ENCODE measurements around the gene KRTCAP3.

Gene KRTCAP3, protein sequence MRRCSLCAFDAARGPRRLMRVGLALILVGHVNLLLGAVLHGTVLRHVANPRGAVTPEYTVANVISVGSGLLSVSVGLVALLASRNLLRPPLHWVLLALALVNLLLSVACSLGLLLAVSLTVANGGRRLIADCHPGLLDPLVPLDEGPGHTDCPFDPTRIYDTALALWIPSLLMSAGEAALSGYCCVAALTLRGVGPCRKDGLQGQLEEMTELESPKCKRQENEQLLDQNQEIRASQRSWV

DNA sequence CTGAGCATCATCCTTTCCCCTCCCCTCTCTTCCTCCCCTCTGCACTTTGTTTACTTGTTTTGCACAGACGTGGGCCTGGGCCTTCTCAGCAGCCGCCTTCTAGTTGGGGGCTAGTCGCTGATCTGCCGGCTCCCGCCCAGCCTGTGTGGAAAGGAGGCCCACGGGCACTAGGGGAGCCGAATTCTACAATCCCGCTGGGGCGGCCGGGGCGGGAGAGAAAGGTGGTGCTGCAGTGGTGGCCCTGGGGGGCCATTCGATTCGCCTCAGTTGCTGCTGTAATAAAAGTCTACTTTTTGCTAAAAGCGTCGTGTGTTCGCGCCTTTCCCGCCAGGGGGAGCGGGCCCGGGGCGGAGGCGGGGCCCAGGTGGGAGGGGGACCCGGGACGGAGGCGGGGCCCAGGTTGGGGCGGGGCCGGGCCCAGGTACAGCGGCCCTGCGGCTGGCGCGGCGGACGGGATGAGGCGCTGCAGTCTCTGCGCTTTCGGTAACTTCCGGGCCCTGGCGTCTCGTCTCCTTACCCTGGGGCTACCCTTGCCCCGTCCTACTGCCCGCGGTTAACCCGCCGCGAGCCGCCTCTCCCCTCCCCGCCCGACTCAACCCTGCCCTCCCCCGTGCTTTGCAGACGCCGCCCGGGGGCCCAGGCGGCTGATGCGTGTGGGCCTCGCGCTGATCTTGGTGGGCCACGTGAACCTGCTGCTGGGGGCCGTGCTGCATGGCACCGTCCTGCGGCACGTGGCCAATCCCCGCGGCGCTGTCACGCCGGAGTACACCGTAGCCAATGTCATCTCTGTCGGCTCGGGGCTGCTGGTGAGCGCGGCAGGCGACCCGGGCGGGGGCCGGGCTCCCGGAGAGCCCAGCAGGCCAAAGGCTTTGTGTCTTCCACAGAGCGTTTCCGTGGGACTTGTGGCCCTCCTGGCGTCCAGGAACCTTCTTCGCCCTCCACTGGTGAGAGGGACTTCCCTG, at the start of gene KRTCAP3:
TSS of gene KRTCAP3 (plus strand) at position 424 of the 962 bp plus-strand sequence. CDS start at position 456, 32 bp downstream.
- TF ChIP-seq GATA1 (IDR thresholded peaks at IDR 0.05; ENCODE audit: low read depth, low read length): no peak
- no peak for TF ChIP-seq POLR2A (IDR thresholded peaks at IDR 0.05; ENCODE audit: low read length)

DNA sequence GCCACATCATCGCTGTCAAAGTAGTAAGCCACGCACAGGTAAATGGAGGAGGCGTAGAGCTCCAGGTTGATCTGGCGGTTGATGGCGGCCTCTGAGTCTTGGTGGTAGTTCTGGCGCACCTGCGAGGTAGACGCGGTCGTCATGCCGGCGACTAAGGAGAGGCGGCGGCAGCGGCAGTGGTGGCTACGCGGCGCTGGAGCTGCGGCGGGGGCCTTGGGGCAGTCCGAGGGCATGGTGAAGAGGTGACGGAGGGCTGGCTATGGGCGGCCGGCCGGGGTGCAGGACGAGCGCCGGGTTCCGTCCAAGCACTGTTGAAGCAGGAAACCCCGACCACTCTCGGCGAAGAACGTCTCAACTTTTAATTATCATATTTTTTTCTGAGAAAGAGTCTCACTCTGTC, 49.0 kb upstream of the KRTCAP3 start:
- no peak for DNase-seq
- no peak for TF ChIP-seq POLR2A (IDR thresholded peaks at IDR 0.05; ENCODE audit: low read length)
- TF ChIP-seq GATA1 (IDR thresholded peaks at IDR 0.05; ENCODE audit: low read depth, low read length): no peak

More for the DNA sequence above, at the start of gene KRTCAP3:
- DNase-seq: peak; percentile 55 to 66

DNA sequence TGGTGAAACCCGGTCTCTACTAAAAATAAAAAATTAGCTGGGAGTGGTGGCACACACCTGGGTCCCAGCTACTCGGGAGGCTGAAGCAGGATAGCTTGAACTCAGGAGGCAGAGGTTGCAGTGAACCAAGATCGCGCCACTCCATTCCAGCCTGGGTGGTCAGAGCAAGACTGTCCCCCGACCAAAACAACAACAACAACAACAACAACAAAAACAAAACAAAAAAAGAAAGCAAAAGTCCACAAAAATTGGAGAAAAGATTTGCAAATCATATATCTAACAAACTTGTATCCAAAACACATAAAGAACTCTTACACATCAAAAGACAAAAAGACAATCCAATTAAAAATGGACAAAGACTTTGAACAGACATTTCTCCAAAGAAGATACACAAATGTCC, 43.2 kb upstream of the KRTCAP3 start:
- no peak for DNase-seq
- TF ChIP-seq GATA1 (IDR thresholded peaks at IDR 0.05; ENCODE audit: low read depth, low read length) (no peak), POLR2A (IDR thresholded peaks at IDR 0.05; ENCODE audit: low read length) (no peak)

DNA sequence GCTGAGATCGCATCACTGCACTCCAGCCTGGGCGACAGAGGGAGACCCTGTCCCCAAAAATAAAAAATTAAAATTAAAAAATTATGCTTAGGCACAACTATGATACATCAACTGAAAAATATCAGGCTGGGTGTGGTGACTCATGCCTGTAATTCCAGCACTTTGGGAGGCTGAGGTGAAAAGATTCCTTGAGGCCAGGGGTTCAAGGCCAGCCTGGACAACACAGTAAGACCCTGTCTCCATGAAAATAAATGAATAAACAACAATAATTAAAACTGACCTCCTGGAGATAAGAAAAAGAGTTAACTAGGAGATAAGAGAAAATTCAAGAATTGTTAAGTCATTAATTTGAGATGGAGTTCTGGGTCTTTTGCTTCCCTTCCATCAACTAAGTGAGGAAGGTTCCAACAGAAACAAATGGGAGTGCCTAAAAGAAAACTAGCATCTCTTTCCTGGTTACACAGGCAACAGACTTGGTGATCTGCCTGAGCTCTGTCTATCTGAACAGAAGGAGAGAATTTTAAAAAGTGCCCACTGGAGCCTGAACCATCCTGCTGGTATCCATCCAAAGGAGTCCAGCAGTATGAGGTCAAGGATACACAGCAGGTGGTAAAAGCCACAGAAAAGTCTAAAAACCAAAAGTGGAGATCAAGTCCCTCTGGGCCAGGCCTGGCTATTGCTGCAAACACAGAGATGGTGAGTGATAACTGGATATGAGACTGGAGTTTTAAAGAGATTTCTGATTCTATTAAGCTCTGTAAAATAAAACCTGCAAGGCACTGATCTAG, 41.6 kb upstream of the KRTCAP3 start:
- TF ChIP-seq POLR2A (IDR thresholded peaks at IDR 0.05; ENCODE audit: low read length) (no peak), GATA1 (IDR thresholded peaks at IDR 0.05; ENCODE audit: low read depth, low read length) (no peak)
- no peak for DNase-seq

DNA sequence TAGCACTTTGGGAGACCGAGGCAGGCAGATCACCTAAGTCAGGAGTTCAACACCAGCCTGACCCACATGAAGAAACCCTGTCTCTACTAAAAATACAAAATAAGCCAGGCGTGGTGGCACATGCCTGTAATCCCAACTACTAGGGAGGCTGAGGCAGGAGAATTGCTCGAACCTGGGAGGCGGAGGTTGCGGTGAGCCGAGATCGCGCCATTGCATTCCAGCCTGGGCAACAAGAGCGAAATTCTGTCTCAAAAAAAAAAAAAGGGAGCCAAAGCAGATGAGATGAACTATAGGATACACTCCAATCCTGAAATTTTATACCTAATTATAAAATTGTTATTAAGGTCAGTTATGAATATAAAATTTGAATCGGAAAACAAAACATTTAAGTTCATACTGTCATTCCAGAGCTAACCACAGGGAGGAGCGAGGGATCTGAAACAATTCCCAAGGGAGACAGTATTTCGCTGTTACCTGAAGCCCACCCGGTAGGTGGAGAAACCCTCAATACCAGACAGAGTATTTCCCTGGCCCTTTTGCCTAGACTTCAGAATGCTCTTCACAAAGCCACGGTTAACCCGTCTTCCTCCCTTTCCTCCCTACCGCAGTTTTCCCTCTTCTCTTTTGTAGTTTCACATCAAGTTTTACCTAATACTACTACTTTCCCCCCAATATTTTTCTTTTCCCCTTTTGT, 34.2 kb upstream of the KRTCAP3 start:
- DNase-seq: peak; percentile 58 to 76
- no peak for TF ChIP-seq POLR2A (IDR thresholded peaks at IDR 0.05; ENCODE audit: low read length)
- TF ChIP-seq GATA1 (IDR thresholded peaks at IDR 0.05; ENCODE audit: low read depth, low read length): no peak

DNA sequence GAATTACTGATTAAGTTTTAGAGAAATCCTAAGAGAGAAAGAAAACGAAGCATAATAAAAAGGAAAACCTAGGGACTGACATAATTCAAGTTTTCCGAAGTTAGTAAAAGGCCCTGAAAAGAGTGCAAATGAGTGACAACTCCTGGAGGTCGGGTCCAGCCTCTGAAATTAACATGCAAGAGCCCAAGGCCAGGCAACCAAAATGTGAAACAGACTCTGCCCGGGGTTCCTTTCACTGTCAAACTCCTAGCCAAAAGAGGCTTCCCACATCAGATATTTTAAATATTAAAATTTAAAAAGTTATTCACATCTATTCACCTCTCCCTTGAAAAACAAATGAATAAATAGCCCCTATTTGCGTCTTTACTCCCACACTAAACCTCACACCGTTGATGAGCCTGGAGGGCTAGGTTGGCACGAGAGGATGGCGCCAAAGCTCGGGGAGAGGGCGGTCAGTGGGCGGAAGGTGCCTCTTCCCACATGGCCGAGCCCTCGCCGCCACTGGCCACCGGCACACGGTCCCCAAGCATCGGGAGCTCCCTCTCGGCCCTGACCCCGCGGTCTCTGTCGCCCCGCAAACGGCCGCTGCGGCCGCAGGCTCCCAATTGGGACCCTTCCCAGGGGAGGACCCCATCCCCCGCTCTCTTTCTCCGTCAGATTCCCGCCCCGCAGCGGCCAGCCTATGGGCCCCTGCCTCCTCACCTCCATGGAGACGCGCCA, 33.4 kb upstream of the KRTCAP3 start:
- peak; percentile 62 to 68 for DNase-seq

DNA sequence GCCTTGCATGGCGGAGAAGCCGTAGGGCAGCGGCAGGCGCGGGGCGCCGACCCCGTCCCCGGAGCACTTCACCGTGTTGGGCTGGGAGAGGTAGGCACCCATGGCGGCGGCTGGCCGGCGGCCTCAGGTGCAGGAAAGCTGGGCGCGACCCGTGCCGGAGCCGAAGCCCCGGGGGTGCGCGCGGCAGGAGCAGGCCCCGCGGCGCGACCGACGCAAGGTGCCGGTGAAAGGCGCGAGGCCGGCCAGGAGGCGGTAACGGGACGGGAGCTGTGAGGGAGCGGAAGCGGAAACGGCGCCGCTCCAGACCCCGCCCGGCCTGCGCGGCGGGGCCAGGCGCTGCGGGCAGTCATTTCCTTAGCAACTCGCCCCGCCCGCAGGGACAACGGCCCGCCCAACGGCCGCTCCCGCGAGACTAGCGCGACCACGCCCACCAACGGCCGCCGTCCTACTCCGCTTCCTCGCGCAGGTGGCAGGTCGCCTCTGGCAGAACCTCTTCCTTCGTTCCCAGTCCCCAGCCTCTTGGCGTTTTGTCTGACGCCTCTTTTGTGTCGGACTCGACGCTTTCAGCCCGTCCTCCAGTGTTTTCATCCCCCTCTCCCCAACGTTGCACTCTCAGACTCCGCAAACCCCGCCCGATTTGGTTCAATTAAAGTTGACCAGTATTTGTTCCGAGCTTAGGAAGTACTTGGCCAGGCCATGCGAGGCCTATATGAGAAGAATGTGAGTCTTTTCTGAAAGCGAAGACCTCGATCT, 32.7 kb upstream of the KRTCAP3 start, which contains the start of gene PPM1G:
TSS of gene PPM1G (minus strand) at position 271 of the 753 bp plus-strand sequence. CDS start at position 102, 169 bp downstream.
- DNase-seq: peak; percentile 97 to 98
- TF ChIP-seq GATA1 (IDR thresholded peaks at IDR 0.05; ENCODE audit: low read depth, low read length) (no peak), POLR2A (IDR thresholded peaks at IDR 0.05; ENCODE audit: low read length) (peak; percentile 91)

More for the DNA sequence above, 33.4 kb upstream of the KRTCAP3 start:
- TF ChIP-seq POLR2A (IDR thresholded peaks at IDR 0.05; ENCODE audit: low read length): no peak
- TF ChIP-seq GATA1 (IDR thresholded peaks at IDR 0.05; ENCODE audit: low read depth, low read length): no peak

DNA sequence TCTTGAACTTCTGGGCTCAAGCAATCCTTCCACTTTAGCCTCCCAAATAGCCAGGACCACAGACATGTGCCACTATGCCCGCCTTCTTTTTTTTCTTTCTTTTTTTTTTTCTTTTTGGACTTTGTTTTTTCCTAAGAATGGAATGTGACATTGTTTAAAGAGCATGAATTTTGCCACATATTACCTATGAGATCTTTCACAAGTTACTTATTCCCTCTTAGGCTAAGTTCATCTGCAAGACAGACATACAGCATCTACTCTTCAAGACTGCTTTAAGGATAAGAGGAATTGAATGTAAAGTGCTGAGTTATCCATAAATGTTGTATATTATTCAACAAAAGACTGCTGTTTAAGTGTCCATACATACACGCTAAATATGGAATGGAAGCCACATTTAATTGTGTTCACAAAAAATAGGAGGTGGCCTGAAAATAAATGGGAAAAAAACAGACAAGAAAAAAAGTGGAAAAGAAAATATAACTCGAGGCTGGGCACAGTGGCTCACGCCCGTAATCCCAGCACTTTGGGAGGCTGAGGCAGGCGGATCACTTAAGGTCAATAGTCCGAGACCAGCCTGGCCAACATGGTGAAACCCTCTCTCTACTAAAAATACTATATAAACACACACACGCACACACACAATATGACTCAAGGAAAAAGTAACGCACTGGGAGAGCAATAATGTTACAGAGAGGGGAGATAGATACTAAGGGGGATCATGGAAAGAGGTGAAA, 29.6 kb upstream of the KRTCAP3 start:
- TF ChIP-seq GATA1 (IDR thresholded peaks at IDR 0.05; ENCODE audit: low read depth, low read length) (no peak), POLR2A (IDR thresholded peaks at IDR 0.05; ENCODE audit: low read length) (no peak)
- DNase-seq: no peak

DNA sequence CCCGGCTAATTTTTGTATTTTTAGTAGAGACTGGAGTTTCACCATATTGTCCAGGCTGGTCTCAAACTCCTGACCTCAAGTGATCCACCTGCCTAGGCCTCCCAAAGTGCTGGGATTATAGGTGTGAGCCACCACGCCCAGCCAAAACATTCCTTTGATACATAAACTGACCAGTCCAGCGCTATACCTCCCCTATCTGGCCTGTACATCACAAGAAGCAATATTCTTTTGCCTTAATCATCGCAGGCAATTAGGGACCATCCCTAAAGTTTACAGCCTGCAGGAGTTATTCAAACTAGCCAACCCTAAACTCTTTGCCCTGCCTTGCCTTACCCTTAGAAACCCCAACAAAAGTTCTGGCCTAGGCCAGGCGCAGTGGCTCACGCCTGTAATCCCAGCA, 26.0 kb upstream of the KRTCAP3 start:
- TF ChIP-seq GATA1 (IDR thresholded peaks at IDR 0.05; ENCODE audit: low read depth, low read length) (no peak), POLR2A (IDR thresholded peaks at IDR 0.05; ENCODE audit: low read length) (no peak)
- no peak for DNase-seq

DNA sequence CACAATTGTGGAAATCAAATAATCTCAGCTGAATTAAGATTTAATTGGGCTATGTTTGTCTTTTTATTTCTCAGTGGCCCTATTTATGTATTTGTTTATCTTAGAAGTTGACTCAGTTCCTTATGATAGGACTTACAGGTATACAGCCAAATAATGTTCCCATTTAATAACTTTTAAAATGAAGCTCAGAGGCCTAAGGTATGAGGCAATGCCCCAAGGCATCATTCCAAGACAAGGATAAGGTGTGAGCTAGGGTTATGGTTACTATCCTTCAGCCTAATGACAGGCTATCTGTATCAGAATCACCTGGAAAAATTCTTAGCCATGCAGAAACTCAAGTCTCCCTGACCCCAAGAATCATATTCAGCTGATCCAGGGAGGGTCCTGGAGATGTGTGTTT, 21.2 kb upstream of the KRTCAP3 start:
- TF ChIP-seq GATA1 (IDR thresholded peaks at IDR 0.05; ENCODE audit: low read depth, low read length): no peak
- TF ChIP-seq POLR2A (IDR thresholded peaks at IDR 0.05; ENCODE audit: low read length): no peak
- no peak for DNase-seq

DNA sequence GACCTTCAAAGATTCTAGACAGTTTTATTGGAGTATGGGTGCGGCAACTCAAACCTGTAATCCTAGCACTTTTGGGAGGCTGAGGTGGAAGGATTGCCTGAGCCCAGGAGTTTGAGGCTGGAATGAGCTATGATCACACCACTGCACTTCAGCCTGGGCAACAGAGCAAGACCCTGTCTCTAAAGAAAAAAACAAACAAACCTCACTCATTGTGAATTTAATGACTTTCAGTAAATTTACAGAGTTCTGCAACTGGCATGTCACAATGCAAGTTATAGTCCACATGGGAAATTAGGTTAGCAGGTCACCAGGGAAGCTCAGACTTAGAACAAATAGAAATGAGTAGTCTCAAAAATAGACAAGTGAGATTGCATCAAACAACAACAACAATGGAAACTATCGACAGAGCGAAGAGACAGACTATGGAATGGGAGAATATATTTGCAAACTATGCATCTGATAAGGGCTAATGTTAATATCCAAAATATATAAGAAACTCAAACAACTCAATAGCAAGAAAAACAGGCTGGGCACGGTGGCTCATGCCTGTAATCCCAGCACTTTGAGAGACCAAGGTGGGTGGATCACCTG, 20.4 kb upstream of the KRTCAP3 start:
- no peak for DNase-seq
- TF ChIP-seq GATA1 (IDR thresholded peaks at IDR 0.05; ENCODE audit: low read depth, low read length): no peak
- TF ChIP-seq POLR2A (IDR thresholded peaks at IDR 0.05; ENCODE audit: low read length): no peak
